WTC11 (cell line): Measurements from ENCODE around the gene FRMD8. TPM values are rescaled to one million over a fixed set of nuclear protein-coding genes. Genes with fewer than 3 reads are reported as not detected.

Experiments used
- ATAC-seq: fragments of 200-7000 bp; cut with Tn5 transposase; 2 replicates; pipeline ENCODE4 v1.10.0; 2021; ENCODE audit warnings: mild to moderate bottlenecking, moderate library complexity
- CTCF ChIA-PET: fragments of 300-600 bp; sonication (Branson Sonifier 250); formaldehyde crosslinking; loops from one replicate; lab custom pipeline; 2021; ENCODE audit warnings: antibody characterized with exemption; lab: Charles Lee
- POLR2A ChIA-PET: fragments of 350-600 bp; sonication (Branson Sonifier 250); formaldehyde crosslinking; loops from one replicate; lab custom pipeline; 2021; ENCODE audit warnings: antibody characterized with exemption; lab: Charles Lee
- DNase-seq: peaks from one replicate; pipeline ENCODE4 v3.0.0; 2021; ENCODE audit warnings: low spot score
- H3K27ac Mint-ChIP-seq: 2 replicates; pipeline ENCODE4 v1.8.0; 2021; ENCODE audit warnings: mixed read lengths
- H3K27me3 Mint-ChIP-seq: 2 replicates; pipeline ENCODE4 v1.8.0; 2021; ENCODE audit warnings: low read depth, mild to moderate bottlenecking, moderate library complexity, mixed read lengths
- H3K36me3 Mint-ChIP-seq: 2 replicates; pipeline ENCODE4 v1.8.0; 2021; ENCODE audit warnings: mixed read lengths
- H3K4me1 Mint-ChIP-seq: 2 replicates; pipeline ENCODE4 v1.8.0; 2022; ENCODE audit warnings: mixed read lengths
- H3K4me3 Mint-ChIP-seq: 2 replicates; pipeline ENCODE4 v1.8.0; 2021; ENCODE audit warnings: mild to moderate bottlenecking, moderate library complexity, mixed read lengths
- H3K9me3 Mint-ChIP-seq: 2 replicates; pipeline ENCODE4 v1.8.0; 2021; ENCODE audit warnings: mixed read lengths
- ATF2 ChIP-seq: sonication (generic); formaldehyde crosslinking; IDR thresholded peaks from 2 replicates; pipeline ENCODE4 v1.8.1; 2022; ENCODE audit warnings: low read depth, missing genetic modification reagents, borderline replicate concordance
- E2F1 ChIP-seq: sonication (generic); formaldehyde crosslinking; IDR thresholded peaks from 2 replicates; pipeline ENCODE4 v1.8.0; 2022; ENCODE audit warnings: mild to moderate bottlenecking, missing genetic modification reagents
- E2F5 ChIP-seq: sonication (generic); formaldehyde crosslinking; IDR thresholded peaks from 2 replicates; pipeline ENCODE4 v1.8.1; 2022; ENCODE audit warnings: mild to moderate bottlenecking, moderate library complexity, missing genetic modification reagents
- FOXJ3 ChIP-seq: sonication (generic); formaldehyde crosslinking; IDR thresholded peaks from 2 replicates; pipeline ENCODE4 v1.9.0; 2021; ENCODE audit warnings: missing genetic modification reagents, mild to moderate bottlenecking, borderline replicate concordance
- FOXP1 ChIP-seq: sonication (generic); formaldehyde crosslinking; IDR thresholded peaks from 2 replicates; pipeline ENCODE4 v1.8.0; 2022; ENCODE audit warnings: missing genetic modification reagents, mild to moderate bottlenecking, moderate library complexity, borderline replicate concordance
- HMGXB4 ChIP-seq: sonication (generic); formaldehyde crosslinking; IDR thresholded peaks from 2 replicates; pipeline ENCODE4 v1.8.1; 2023; ENCODE audit warnings: mild to moderate bottlenecking, moderate library complexity, missing genetic modification reagents
- JAZF1 ChIP-seq: fragments of 250-450 bp; sonication (Bioruptor Pico); IDR thresholded peaks from 2 replicates; pipeline ENCODE4 v1.9.0; 2021; ENCODE audit warnings: moderate library complexity, mild to moderate bottlenecking, inconsistent platforms
- JUN ChIP-seq: sonication (generic); formaldehyde crosslinking; IDR thresholded peaks from 2 replicates; pipeline ENCODE4 v1.8.0; 2023; ENCODE audit warnings: mild to moderate bottlenecking, missing genetic modification reagents
- KAT7 ChIP-seq: sonication (generic); formaldehyde crosslinking; IDR thresholded peaks from 2 replicates; pipeline ENCODE4 v1.8.1; 2023; ENCODE audit warnings: missing genetic modification reagents, mild to moderate bottlenecking, borderline replicate concordance
- MAX ChIP-seq: sonication (generic); formaldehyde crosslinking; IDR thresholded peaks from 2 replicates; pipeline ENCODE4 v1.8.0; 2022; ENCODE audit warnings: mild to moderate bottlenecking, missing genetic modification reagents
- MLX ChIP-seq: sonication (generic); formaldehyde crosslinking; IDR thresholded peaks from 2 replicates; pipeline ENCODE4 v1.8.1; 2023; ENCODE audit warnings: mild to moderate bottlenecking, missing genetic modification reagents, moderate library complexity
- MYBL2 ChIP-seq: sonication (generic); formaldehyde crosslinking; IDR thresholded peaks from 2 replicates; pipeline ENCODE4 v1.8.1; 2023; ENCODE audit warnings: mild to moderate bottlenecking, moderate library complexity, missing genetic modification reagents
- RORB ChIP-seq: fragments of 250-450 bp; sonication (Bioruptor Pico); IDR thresholded peaks from 2 replicates; pipeline ENCODE4 v1.9.0; 2021; ENCODE audit warnings: mild to moderate bottlenecking
- SMAD3 ChIP-seq: sonication (generic); formaldehyde crosslinking; IDR thresholded peaks from 2 replicates; pipeline ENCODE4 v1.8.0; 2022; ENCODE audit warnings: missing genetic modification reagents, mild to moderate bottlenecking, borderline replicate concordance
- SOX15 ChIP-seq: fragments of 250-450 bp; sonication (Bioruptor Pico); IDR thresholded peaks from 2 replicates; pipeline ENCODE4 v1.9.0; 2021; ENCODE audit warnings: mild to moderate bottlenecking
- SP1 ChIP-seq: sonication (generic); formaldehyde crosslinking; conservative IDR thresholded peaks from 2 replicates; pipeline ENCODE4 v1.8.1; 2022; ENCODE audit warnings: missing genetic modification reagents
- ZBTB43 ChIP-seq: sonication (generic); formaldehyde crosslinking; IDR thresholded peaks from 2 replicates; pipeline ENCODE4 v1.8.1; 2023; ENCODE audit warnings: mild to moderate bottlenecking, missing genetic modification reagents
- total RNA-seq: library from RNA; stranded (reverse); gene quantifications from 3 replicates; pipeline ENCODE4 v1.2.3, GENCODE V29; 2021

The FRMD8 gene
- total RNA-seq, 1 experiment from 2014 or later, result 23.7 TPM

GRCh38 chr11:65378208-65378927 is 8.1 kb upstream of the FRMD8 start:
- DNase-seq (no peak), ATAC-seq (no peak)
- H3K9me3 Mint-ChIP-seq, result no peaks in the 10 kb centered on the region
- H3K4me3 Mint-ChIP-seq, result no peak overlapping the region
- no peaks in the 10 kb centered on the region; the same call in 1 of the 2 replicates for H3K27me3 Mint-ChIP-seq
- ChIA-PET POLR2A (no interaction called here), CTCF (interaction anchor here (0.6 to 3.5 kb wide), 13 partner anchors 12 to 216 kb away, joined by 3 to 15 read pairs (median 3); no protein-coding TSS in a partner anchor)
- peaks cover 15% of the 10 kb centered on the region for H3K4me1 Mint-ChIP-seq
- TF ChIP-seq RORB (CRISPR knock-in tag) (no peak), KAT7 (no peak), JUN (CRISPR knock-in tag) (no peak), ZBTB43 (CRISPR knock-in tag) (no peak), ATF2 (CRISPR knock-in tag) (no peak), MAX (CRISPR knock-in tag) (no peak), SMAD3 (CRISPR knock-in tag) (no peak), E2F5 (CRISPR knock-in tag) (no peak), JAZF1 (CRISPR knock-in tag) (no peak), SP1 (CRISPR knock-in tag) (no peak), FOXP1 (CRISPR knock-in tag) (no peak), MYBL2 (CRISPR knock-in tag) (no peak), MLX (CRISPR knock-in tag) (no peak), HMGXB4 (no peak), SOX15 (CRISPR knock-in tag) (no peak), E2F1 (CRISPR knock-in tag) (no peak)
- no peak overlapping the region for H3K27ac Mint-ChIP-seq
- no peaks in the 10 kb centered on the region for H3K36me3 Mint-ChIP-seq

- no peak for TF ChIP-seq FOXJ3 (CRISPR knock-in tag)
- Mint-ChIP-seq H3K4me3 (no peak overlapping the region), H3K4me1 (peaks cover 20% of the 10 kb centered on the region), H3K27me3 (no peaks in the 10 kb centered on the region), H3K36me3 (no peaks in the 10 kb centered on the region), H3K9me3 (no peaks in the 10 kb centered on the region), H3K27ac (no peak overlapping the region)
- ChIA-PET CTCF (interaction anchor here (0.7 to 3.5 kb wide), 11 partner anchors 11 to 215 kb away, joined by 3 to 15 read pairs (median 4); no protein-coding TSS in a partner anchor), POLR2A (no interaction called here)
- ATAC-seq (no peak), DNase-seq (no peak)
Measured at GRCh38 chr11:65378928-65379638, 7.4 kb upstream of the FRMD8 start.
